ENCODE results near the gene RPS18. TPM values are rescaled to one million over a fixed set of nuclear protein-coding genes. Genes with fewer than 3 reads are reported as not detected.

Gene RPS18
- total and polyA plus RNA-seq, 7 experiments from 2014 or later = 2,454 to 10,735 (median 3,561) TPM

DNA sequence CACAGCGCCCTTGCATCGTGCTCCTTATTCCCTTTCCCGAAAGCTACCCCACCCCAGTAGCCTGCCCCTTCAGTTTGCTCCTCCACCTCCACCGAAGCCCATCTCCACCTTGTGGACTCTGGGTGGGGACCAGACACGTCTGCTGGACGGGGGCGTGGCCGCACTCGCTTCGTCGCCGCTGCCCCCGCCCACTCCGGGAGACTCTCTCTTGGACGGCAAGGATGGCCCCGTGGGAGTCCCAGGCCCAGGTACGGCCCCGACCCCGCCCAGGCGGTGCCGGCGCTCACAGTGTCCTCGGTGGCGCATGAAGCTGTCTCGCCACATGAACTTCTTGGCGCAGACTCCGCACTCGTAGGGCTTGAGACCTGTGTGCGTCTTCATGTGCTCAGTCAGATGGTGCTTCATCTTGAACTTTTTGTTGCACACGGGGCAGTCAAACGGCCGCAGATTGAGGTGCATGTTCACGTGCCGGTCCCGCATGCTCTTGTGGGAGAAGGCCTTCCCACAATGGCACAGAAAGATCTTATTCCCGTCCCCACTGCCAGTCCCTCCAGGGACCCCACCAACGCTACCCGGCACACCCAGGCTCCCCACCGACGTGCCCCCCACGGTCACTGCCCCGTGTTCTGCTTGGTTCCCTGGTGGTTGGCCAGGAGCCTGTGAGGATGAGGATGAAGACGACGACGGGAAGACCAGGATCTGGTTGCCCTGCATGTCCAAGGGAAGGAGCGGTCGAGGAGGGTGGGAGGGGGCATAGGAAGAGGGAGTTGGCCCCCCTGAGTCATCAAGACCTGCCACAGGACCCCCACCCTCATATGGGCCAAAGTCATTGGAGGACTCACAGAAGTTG, 43.3 kb downstream of the RPS18 start:
- ChIA-PET CTCF (interaction anchor here (1.0 kb wide), 1 partner anchor 13 kb away, joined by 3 read pairs; no protein-coding TSS in a partner anchor), POLR2A (interaction anchor here (1.4 to 4.3 kb wide), 3 partner anchors 10 to 38 kb away, joined by 6 to 36 read pairs (median 28); partner anchors contain the start of genes B3GALT4, PFDN6 and WDR46)
- Histone ChIP-seq H3K9me3 (ENCODE audit: control insufficient read depth in 2 of 3, low read length in 3 of 3) (no peaks in the 10 kb centered on the region), H3K27me3 (ENCODE audit: control insufficient read depth in 2 of 2, insufficient read depth in 2 of 2, low read length in 2 of 2) (no peaks in the 10 kb centered on the region), H3K4me3 (ENCODE audit: low read length) (peak overlapping the region; percentile 97), H3K36me3 (ENCODE audit: control insufficient read depth in 2 of 3, insufficient read depth in 3 of 3, low read length in 3 of 3) (peaks cover 9 to 31% (median 12%) of the 10 kb centered on the region in 3 experiments), H3K4me1 (ENCODE audit: control insufficient read depth in 2 of 2, insufficient read depth in 2 of 2, low read length in 2 of 2) (peaks cover 54 to 55% of the 10 kb centered on the region in 2 donors), H3K27ac (ENCODE audit: low read depth, low read length) (peak overlapping the region; percentile 99)
- H3K4me1 Mint-ChIP-seq = peaks cover 46 to 81% (median 71%) of the 10 kb centered on the region in 7 donors
- H3K36me3 Mint-ChIP-seq = peaks cover 4 to 54% (median 14%) of the 10 kb centered on the region in 5 donors
- no peaks in the 10 kb centered on the region for H3K27me3 Mint-ChIP-seq
- peak overlapping the region; percentile 81 to 100 (median 99) for H3K4me3 Mint-ChIP-seq
- ATAC-seq (no peak), DNase-seq (peak in 2 of 9 donors; percentile 28 to 40)
- peak overlapping the region; percentile 97 to 99 (median 98) for H3K27ac Mint-ChIP-seq
- intact Hi-C loops (cut with micrococcal nuclease) = loop anchor here (1.0 to 10.0 kb wide), 11 partner anchors 8 to 920 kb away; partner anchors contain the start of genes HMGA1 (in 1 of the 2), KIFC1 (in 1 of the 2), PSMB9 (in 1 of the 2) and RPS18 (in 1 of the 2)
- peaks cover 0 to 2% (median 0%) of the 10 kb centered on the region in 11 donors for H3K9me3 Mint-ChIP-seq

DNA sequence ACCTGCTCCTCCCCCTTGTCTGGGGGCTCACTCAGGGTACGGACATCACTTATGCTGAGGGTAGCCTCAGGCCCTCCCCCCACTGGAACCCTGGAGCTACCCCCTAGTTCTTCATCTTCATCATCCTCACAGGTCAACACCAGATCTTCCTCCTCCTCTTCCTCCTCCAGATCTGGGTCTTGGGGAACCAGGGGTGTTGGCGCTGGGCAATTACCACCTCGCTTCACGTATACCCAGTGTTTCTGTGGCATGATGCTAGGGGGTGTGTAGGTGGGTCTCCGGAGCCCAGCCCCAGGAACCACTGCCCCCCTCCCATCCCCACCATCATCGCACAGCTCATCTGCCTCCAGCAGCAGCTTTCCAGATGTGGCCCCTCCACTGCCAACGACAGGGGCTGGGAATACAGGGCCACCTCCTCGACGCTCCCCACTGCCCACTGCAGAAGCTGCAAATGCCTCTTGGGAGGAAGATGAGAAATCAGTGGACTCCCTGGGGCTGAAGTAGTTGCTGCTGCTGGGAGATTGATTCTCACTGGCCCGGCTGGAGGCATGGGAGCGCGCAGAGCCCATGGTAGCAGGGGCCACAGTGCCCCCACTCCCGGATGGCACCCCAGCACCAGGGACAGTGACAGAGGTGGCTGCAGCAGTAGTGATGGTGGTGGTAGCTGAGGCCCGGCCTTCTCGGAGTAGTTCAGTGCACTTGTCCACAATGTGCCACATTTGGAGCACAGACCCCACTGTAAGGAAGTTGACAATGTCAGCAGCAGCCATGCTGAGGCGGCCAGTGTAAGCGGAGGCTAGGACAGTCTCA, 44.1 kb downstream of the RPS18 start:
- no peak for ATAC-seq
- no peaks in the 10 kb centered on the region for H3K27me3 Mint-ChIP-seq
- H3K36me3 Mint-ChIP-seq = peaks cover 4 to 56% (median 18%) of the 10 kb centered on the region in 5 donors
- no peak for DNase-seq
- Histone ChIP-seq H3K9me3 (ENCODE audit: control insufficient read depth in 2 of 3, low read length in 3 of 3) (no peaks in the 10 kb centered on the region), H3K4me3 (ENCODE audit: low read length) (no peak overlapping the region), H3K36me3 (ENCODE audit: control insufficient read depth in 2 of 3, insufficient read depth in 3 of 3, low read length in 3 of 3) (peaks cover 15 to 37% (median 20%) of the 10 kb centered on the region in 3 experiments), H3K27me3 (ENCODE audit: control insufficient read depth in 2 of 2, insufficient read depth in 2 of 2, low read length in 2 of 2) (no peaks in the 10 kb centered on the region), H3K27ac (ENCODE audit: low read depth, low read length) (peak overlapping the region; percentile 99), H3K4me1 (ENCODE audit: control insufficient read depth in 2 of 2, insufficient read depth in 2 of 2, low read length in 2 of 2) (peaks cover 57 to 63% of the 10 kb centered on the region in 2 donors)
- peak overlapping the region; percentile 89 to 99 (median 98) for H3K27ac Mint-ChIP-seq
- peaks cover 52 to 85% (median 75%) of the 10 kb centered on the region in 7 donors for H3K4me1 Mint-ChIP-seq
- H3K9me3 Mint-ChIP-seq = peaks cover 0 to 2% (median 0%) of the 10 kb centered on the region in 11 donors
- H3K4me3 Mint-ChIP-seq = peak overlapping the region; percentile 77 to 100 (median 100)
- ChIA-PET POLR2A (interaction anchor here (1.4 to 4.3 kb wide), 6 partner anchors 11 to 109 kb away, joined by 6 to 37 read pairs (median 22); partner anchors contain the start of genes B3GALT4, CUTA, PFDN6 and RPS18), CTCF (interaction anchor here (1.0 kb wide), 1 partner anchor 14 kb away, joined by 3 read pairs; no protein-coding TSS in a partner anchor)
- intact Hi-C loops (cut with micrococcal nuclease) = loop anchor here (2.0 to 10.0 kb wide), 3 partner anchors 216 to 919 kb away; partner anchors contain the start of gene HMGA1 (in 1 of the 2)

DNA sequence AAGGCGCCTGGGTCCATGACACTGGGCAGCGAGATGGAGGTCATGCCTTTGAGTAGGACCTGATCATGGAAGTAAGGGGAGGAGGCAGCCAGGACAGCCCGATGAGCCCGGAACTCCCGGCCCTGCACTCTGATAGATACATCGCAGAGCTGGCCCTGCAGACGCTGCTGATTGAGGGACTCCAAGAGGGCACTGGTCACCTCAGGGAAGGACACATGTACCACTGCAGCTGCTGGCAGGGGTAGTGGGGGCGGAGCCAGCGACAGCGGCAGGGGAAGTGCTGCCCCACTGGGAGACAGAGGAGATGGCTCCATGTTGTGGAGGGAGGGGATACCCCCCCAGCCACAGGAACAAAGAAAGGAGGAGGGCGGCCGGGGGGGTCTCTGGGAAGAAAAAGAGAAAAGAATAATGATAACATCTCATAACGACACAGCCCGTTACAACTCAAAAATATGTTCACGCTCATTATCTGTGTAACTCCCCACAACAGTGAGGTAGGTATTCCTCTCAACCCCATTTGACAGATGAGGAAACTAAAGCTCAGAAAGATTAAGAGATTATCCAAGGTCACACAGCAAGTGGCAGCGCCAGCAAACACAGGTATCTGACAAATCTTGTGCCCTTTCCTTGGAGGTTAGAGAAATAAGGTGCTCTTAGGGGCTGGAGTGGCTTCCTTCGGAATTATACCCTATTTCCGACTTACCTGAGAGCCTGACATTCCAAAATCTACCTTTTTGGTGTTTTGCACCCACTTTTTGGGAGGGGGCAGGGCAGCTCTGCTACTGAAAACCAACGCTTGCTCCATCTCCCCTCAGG, 44.9 kb downstream of the RPS18 start:
- Histone ChIP-seq H3K4me3 (ENCODE audit: low read length) (peak overlapping the region; percentile 32), H3K9me3 (ENCODE audit: control insufficient read depth in 2 of 3, low read length in 3 of 3) (no peaks in the 10 kb centered on the region), H3K36me3 (ENCODE audit: control insufficient read depth in 2 of 3, insufficient read depth in 3 of 3, low read length in 3 of 3) (peaks cover 15 to 40% (median 22%) of the 10 kb centered on the region in 3 experiments), H3K27me3 (ENCODE audit: control insufficient read depth in 2 of 2, insufficient read depth in 2 of 2, low read length in 2 of 2) (no peaks in the 10 kb centered on the region), H3K4me1 (ENCODE audit: control insufficient read depth in 2 of 2, insufficient read depth in 2 of 2, low read length in 2 of 2) (peaks cover 64 to 68% of the 10 kb centered on the region in 2 donors), H3K27ac (ENCODE audit: low read depth, low read length) (peak overlapping the region; percentile 99)
- H3K27me3 Mint-ChIP-seq = no peaks in the 10 kb centered on the region
- intact Hi-C loops (cut with micrococcal nuclease) = loop anchor here (1.0 to 10.0 kb wide), 7 partner anchors 28 to 918 kb away; partner anchors contain the start of genes B3GALT4 (in 1 of the 2), HMGA1 (in 1 of the 2), KIFC1 (in 1 of the 2) and PFDN6 (in 1 of the 2)
- DNase-seq (peak in 1 of 9 donors; percentile 25), ATAC-seq (no peak)
- peak overlapping the region; percentile 77 to 100 (median 100) for H3K4me3 Mint-ChIP-seq
- peaks cover 58 to 87% (median 76%) of the 10 kb centered on the region in 7 donors for H3K4me1 Mint-ChIP-seq
- H3K27ac Mint-ChIP-seq = peak overlapping the region; percentile 93 to 99 (median 98)
- CTCF ChIA-PET = interaction anchor here (0.6 to 1.8 kb wide), 4 partner anchors 16 to 138 kb away, joined by 3 to 6 read pairs (median 3); partner anchors contain the start of genes B3GALT4 and ZBTB9
- H3K36me3 Mint-ChIP-seq = peaks cover 4 to 54% (median 18%) of the 10 kb centered on the region in 5 donors
- peaks cover 0 to 2% (median 0%) of the 10 kb centered on the region in 11 donors for H3K9me3 Mint-ChIP-seq
- POLR2A ChIA-PET = interaction anchor here (0.7 to 4.4 kb wide), 15 partner anchors 10 to 423 kb away, joined by 3 to 37 read pairs (median 7); partner anchors contain the start of genes B3GALT4, CUTA, HSD17B8 and PFDN6

DNA sequence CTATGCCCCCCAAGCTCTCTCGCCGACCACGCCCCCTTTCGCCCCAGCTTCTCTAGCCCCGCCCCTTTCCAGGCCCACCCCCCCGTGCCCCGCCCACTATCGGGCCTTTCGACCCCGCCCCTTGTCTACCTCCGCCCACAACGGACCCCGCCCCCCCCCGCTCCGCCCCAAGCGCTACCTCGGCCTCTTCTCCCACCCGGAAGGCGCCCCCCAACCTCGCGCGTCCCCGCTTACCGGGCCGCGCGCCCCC, 45.5 kb downstream of the RPS18 start:
- ChIA-PET POLR2A (interaction anchor here (0.7 to 4.4 kb wide), 21 partner anchors 9 to 424 kb away, joined by 3 to 37 read pairs (median 5); partner anchors contain the start of genes B3GALT4, CUTA, HSD17B8 and PFDN6), CTCF (interaction anchor here (0.8 to 1.8 kb wide), 6 partner anchors 17 to 137 kb away, joined by 3 to 6 read pairs (median 4); partner anchors contain the start of genes B3GALT4, RGL2 and ZBTB9)
- peaks cover 56 to 87% (median 77%) of the 10 kb centered on the region in 7 donors for H3K4me1 Mint-ChIP-seq
- H3K9me3 ChIP-seq (ENCODE audit: control insufficient read depth in 2 of 3, low read length in 3 of 3) = no peaks in the 10 kb centered on the region
- ATAC-seq (peak; percentile 1), DNase-seq (no peak)
- peak overlapping the region; percentile 80 to 99 (median 97) for H3K27ac Mint-ChIP-seq
- intact Hi-C loops (cut with micrococcal nuclease) = loop anchor here (1.0 to 10.0 kb wide), 7 partner anchors 28 to 917 kb away; partner anchors contain the start of genes B3GALT4 (in 1 of the 2), HMGA1 (in 1 of the 2), KIFC1 (in 1 of the 2) and PFDN6 (in 1 of the 2)
- H3K4me3 Mint-ChIP-seq = peak overlapping the region; percentile 77 to 100 (median 100)
- H3K36me3 Mint-ChIP-seq = peaks cover 8 to 53% (median 18%) of the 10 kb centered on the region in 5 donors
- peaks cover 13 to 41% (median 22%) of the 10 kb centered on the region in 3 experiments for H3K36me3 ChIP-seq (ENCODE audit: control insufficient read depth in 2 of 3, insufficient read depth in 3 of 3, low read length in 3 of 3)
- H3K27me3 ChIP-seq (ENCODE audit: control insufficient read depth in 2 of 2, insufficient read depth in 2 of 2, low read length in 2 of 2) = no peaks in the 10 kb centered on the region
- peaks cover 62 to 64% of the 10 kb centered on the region in 2 donors for H3K4me1 ChIP-seq (ENCODE audit: control insufficient read depth in 2 of 2, insufficient read depth in 2 of 2, low read length in 2 of 2)
- H3K4me3 ChIP-seq (ENCODE audit: low read length) = peak overlapping the region; percentile 97
- no peaks in the 10 kb centered on the region for H3K27me3 Mint-ChIP-seq
- H3K27ac ChIP-seq (ENCODE audit: low read depth, low read length) = peak overlapping the region; percentile 99
- H3K9me3 Mint-ChIP-seq = peaks cover 0 to 3% (median 0%) of the 10 kb centered on the region in 11 donors
